ENCODE measurements around the gene PTPRD. TPM values are rescaled to one million over a fixed set of nuclear protein-coding genes. Genes with fewer than 3 reads are reported as not detected.

Gene PTPRD
- polyA plus RNA-seq, 1 donor from 2014 or later: not detected

- Mint-ChIP-seq H3K27ac (no peak overlapping the region), H3K9me3 (peaks cover 0 to 2% (median 0%) of the 10 kb centered on the region in 3 donors), H3K27me3 (no peaks in the 10 kb centered on the region), H3K4me3 (no peak overlapping the region), H3K36me3 (no peaks in the 10 kb centered on the region), H3K4me1 (no peaks in the 10 kb centered on the region)
These were observed 1939.0 kb downstream of the PTPRD start for GRCh38 chr9:8673830-8674229.

GRCh38 chr9:8670751-8671150 is 1942.1 kb downstream of the PTPRD start:
- Mint-ChIP-seq H3K4me3 (no peak overlapping the region), H3K27me3 (no peaks in the 10 kb centered on the region), H3K4me1 (no peaks in the 10 kb centered on the region), H3K27ac (no peak overlapping the region), H3K9me3 (peaks cover 0 to 5% (median 0%) of the 10 kb centered on the region in 3 donors), H3K36me3 (no peaks in the 10 kb centered on the region)

GRCh38 chr9:8668751-8669150 is 1944.1 kb downstream of the PTPRD start:
- H3K36me3 Mint-ChIP-seq: no peaks in the 10 kb centered on the region
- H3K27me3 Mint-ChIP-seq: no peaks in the 10 kb centered on the region
- no peaks in the 10 kb centered on the region for H3K4me1 Mint-ChIP-seq
- H3K27ac Mint-ChIP-seq: no peak overlapping the region
- H3K9me3 Mint-ChIP-seq: peaks cover 0 to 2% (median 0%) of the 10 kb centered on the region in 3 donors
- H3K4me3 Mint-ChIP-seq: no peak overlapping the region

- Mint-ChIP-seq H3K27me3 (no peaks in the 10 kb centered on the region), H3K36me3 (no peaks in the 10 kb centered on the region), H3K4me1 (no peaks in the 10 kb centered on the region), H3K27ac (no peak overlapping the region), H3K4me3 (no peak overlapping the region), H3K9me3 (peaks cover 0 to 2% (median 0%) of the 10 kb centered on the region in 3 donors)
These were observed 1944.6 kb downstream of the PTPRD start for GRCh38 chr9:8668231-8668630.

GRCh38 chr9:8666060-8666459 is 1946.7 kb downstream of the PTPRD start:
- Mint-ChIP-seq H3K9me3 (peaks cover 0 to 2% (median 0%) of the 10 kb centered on the region in 3 donors), H3K36me3 (no peaks in the 10 kb centered on the region), H3K4me3 (no peak overlapping the region), H3K4me1 (no peaks in the 10 kb centered on the region), H3K27me3 (no peaks in the 10 kb centered on the region), H3K27ac (no peak overlapping the region)

GRCh38 chr9:8660383-8660782 is 1952.4 kb downstream of the PTPRD start:
- Mint-ChIP-seq H3K27ac (no peak overlapping the region), H3K4me1 (no peaks in the 10 kb centered on the region), H3K27me3 (no peaks in the 10 kb centered on the region), H3K9me3 (no peaks in the 10 kb centered on the region), H3K4me3 (no peak overlapping the region), H3K36me3 (no peaks in the 10 kb centered on the region)

- Mint-ChIP-seq H3K9me3 (no peaks in the 10 kb centered on the region), H3K27ac (no peak overlapping the region), H3K4me3 (no peak overlapping the region), H3K4me1 (no peaks in the 10 kb centered on the region), H3K27me3 (no peaks in the 10 kb centered on the region), H3K36me3 (no peaks in the 10 kb centered on the region)
These were observed 1953.7 kb downstream of the PTPRD start for GRCh38 chr9:8659108-8659507.

- H3K4me3 Mint-ChIP-seq: no peak overlapping the region
- no peaks in the 10 kb centered on the region for H3K36me3 Mint-ChIP-seq
- no peaks in the 10 kb centered on the region for H3K4me1 Mint-ChIP-seq
- no peaks in the 10 kb centered on the region for H3K27me3 Mint-ChIP-seq
- H3K27ac Mint-ChIP-seq: no peak overlapping the region
- H3K9me3 Mint-ChIP-seq: no peaks in the 10 kb centered on the region
These were observed 1957.7 kb downstream of the PTPRD start for GRCh38 chr9:8655071-8655470.

GRCh38 chr9:8653855-8654254 is 1958.9 kb downstream of the PTPRD start:
- Mint-ChIP-seq H3K4me1 (peaks cover 0 to 2% (median 0%) of the 10 kb centered on the region in 3 donors), H3K9me3 (no peaks in the 10 kb centered on the region)

GRCh38 chr9:8653111-8653510 is 1959.7 kb downstream of the PTPRD start:
- Mint-ChIP-seq H3K27me3 (no peaks in the 10 kb centered on the region), H3K27ac (no peak overlapping the region), H3K4me1 (peaks cover 0 to 2% (median 0%) of the 10 kb centered on the region in 3 donors), H3K9me3 (no peaks in the 10 kb centered on the region), H3K4me3 (no peak overlapping the region), H3K36me3 (no peaks in the 10 kb centered on the region)

More at GRCh38 chr9:8653855-8654254, 1958.9 kb downstream of the PTPRD start:
- no peaks in the 10 kb centered on the region for H3K36me3 Mint-ChIP-seq
- H3K4me3 Mint-ChIP-seq: no peak overlapping the region
- H3K27ac Mint-ChIP-seq: no peak overlapping the region
- H3K27me3 Mint-ChIP-seq: no peaks in the 10 kb centered on the region

GRCh38 chr9:8652255-8652654 is 1960.5 kb downstream of the PTPRD start:
- Mint-ChIP-seq H3K9me3 (peaks cover 0 to 4% (median 0%) of the 10 kb centered on the region in 3 donors), H3K4me1 (peaks cover 0 to 2% (median 0%) of the 10 kb centered on the region in 3 donors), H3K27me3 (no peaks in the 10 kb centered on the region), H3K36me3 (no peaks in the 10 kb centered on the region), H3K27ac (no peak overlapping the region), H3K4me3 (no peak overlapping the region)

GRCh38 chr9:8651846-8652215 is 1961.0 kb downstream of the PTPRD start:
- H3K4me1 Mint-ChIP-seq: peaks cover 0 to 2% (median 0%) of the 10 kb centered on the region in 3 donors
- peaks cover 0 to 4% (median 0%) of the 10 kb centered on the region in 3 donors for H3K9me3 Mint-ChIP-seq
- no peak overlapping the region for H3K27ac Mint-ChIP-seq
- H3K27me3 Mint-ChIP-seq: no peaks in the 10 kb centered on the region
- no peak overlapping the region for H3K4me3 Mint-ChIP-seq
- no peaks in the 10 kb centered on the region for H3K36me3 Mint-ChIP-seq

- peaks cover 0 to 2% (median 0%) of the 10 kb centered on the region in 3 donors for H3K4me1 Mint-ChIP-seq
These were observed 1961.5 kb downstream of the PTPRD start for GRCh38 chr9:8651070-8651845.

GRCh38 chr9:8649807-8650206 is 1963.0 kb downstream of the PTPRD start:
- H3K4me1 Mint-ChIP-seq: peaks cover 0 to 2% (median 0%) of the 10 kb centered on the region in 3 donors
- no peaks in the 10 kb centered on the region for H3K36me3 Mint-ChIP-seq
- H3K9me3 Mint-ChIP-seq: peaks cover 0 to 4% (median 0%) of the 10 kb centered on the region in 3 donors
- no peak overlapping the region for H3K27ac Mint-ChIP-seq
- H3K27me3 Mint-ChIP-seq: no peaks in the 10 kb centered on the region
- H3K4me3 Mint-ChIP-seq: no peak overlapping the region

More at GRCh38 chr9:8651070-8651845, 1961.5 kb downstream of the PTPRD start:
- Mint-ChIP-seq H3K36me3 (no peaks in the 10 kb centered on the region), H3K4me3 (no peak overlapping the region), H3K27me3 (no peaks in the 10 kb centered on the region), H3K27ac (no peak overlapping the region), H3K9me3 (peaks cover 0 to 4% (median 0%) of the 10 kb centered on the region in 3 donors)

GRCh38 chr9:8649160-8649559 is 1963.6 kb downstream of the PTPRD start:
- no peaks in the 10 kb centered on the region for H3K27me3 Mint-ChIP-seq
- no peak overlapping the region for H3K4me3 Mint-ChIP-seq
- H3K9me3 Mint-ChIP-seq: peaks cover 0 to 4% (median 0%) of the 10 kb centered on the region in 3 donors
- no peaks in the 10 kb centered on the region for H3K36me3 Mint-ChIP-seq
- H3K27ac Mint-ChIP-seq: no peak overlapping the region
- peaks cover 0 to 2% (median 1%) of the 10 kb centered on the region in 3 donors for H3K4me1 Mint-ChIP-seq

GRCh38 chr9:8648271-8648845 is 1964.4 kb downstream of the PTPRD start:
- H3K27me3 Mint-ChIP-seq: no peaks in the 10 kb centered on the region
- H3K27ac Mint-ChIP-seq: no peak overlapping the region
- H3K36me3 Mint-ChIP-seq: no peaks in the 10 kb centered on the region
- no peak overlapping the region for H3K4me3 Mint-ChIP-seq
- peaks cover 0 to 4% (median 0%) of the 10 kb centered on the region in 3 donors for H3K9me3 Mint-ChIP-seq
- peaks cover 0 to 2% (median 1%) of the 10 kb centered on the region in 3 donors for H3K4me1 Mint-ChIP-seq
